Bronchial epithelial cell (primary cell): ENCODE measurements around the gene ZBED1. TPM values are rescaled to one million over a fixed set of nuclear protein-coding genes. Genes with fewer than 3 reads are reported as not detected.
"Not testable (repeated sequence)": the region's sequence is repeated elsewhere in the genome, so short reads cannot be mapped to it uniquely, and the experiment has no call there.

Source experiments
- DNase-seq: peaks from one replicate; pipeline ENCODE4 v3.0.0-alpha.2; 2010; ENCODE audit warnings: low read depth
- FAIRE-seq: peaks from 2 replicates; lab custom pipeline; 2011; peaks lifted over from hg19 to GRCh38; lab: Jason Lieb, UNC
- H3K27me3 ChIP-seq: 2 replicates; pipeline ENCODE4 v1.5.1; 2011; ENCODE audit warnings: low read length; ENCODE audit not compliant: control insufficient read depth, insufficient read depth
- H3K36me3 ChIP-seq: 2 replicates; pipeline ENCODE4 v1.5.1; 2011; ENCODE audit warnings: low read length; ENCODE audit not compliant: control insufficient read depth, insufficient read depth
- H3K4me3 ChIP-seq: 2 replicates; pipeline ENCODE4 v1.5.1; 2011; ENCODE audit warnings: mild to moderate bottlenecking, low read depth, low read length, control low read depth
- CTCF ChIP-seq: IDR thresholded peaks from 2 replicates; pipeline ENCODE4 v1.5.1; 2011; ENCODE audit warnings: mild to moderate bottlenecking, moderate library complexity, low read length, control low read depth, inconsistent platforms; ENCODE audit not compliant: insufficient read depth, severe bottlenecking
- total RNA-seq: library from RNA; depleted of rRNA; stranded (reverse); fragments of >200 nt; gene quantifications from 2 replicates; pipeline ENCODE4 v1.2.1, GENCODE V29; 2014

Gene ZBED1
- total RNA-seq, 1 donor from 2014 or later: 11.6 TPM

DNA sequence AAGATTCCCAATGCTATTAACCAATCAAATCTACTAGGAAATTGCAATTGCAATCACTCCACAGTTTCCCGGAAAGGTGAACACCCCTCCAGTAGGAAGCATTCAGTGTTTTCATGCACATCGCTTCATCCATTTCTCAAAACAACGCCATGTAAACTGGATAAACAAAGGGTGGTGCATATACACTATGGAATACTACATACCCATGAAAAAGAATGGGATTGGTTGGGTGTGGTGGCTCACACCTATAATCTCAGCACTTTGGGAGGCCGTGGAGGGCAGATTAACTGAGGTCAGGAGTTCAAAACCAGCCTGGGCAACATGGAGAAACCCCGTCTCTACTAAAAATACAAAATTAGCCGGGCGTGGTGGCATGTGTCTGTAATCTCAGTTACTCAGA is 29.1 kb downstream of the ZBED1 start:
- DNase-seq (no peak), FAIRE-seq (no peak)
- Histone ChIP-seq H3K27me3 (no peaks in the 10 kb centered on the region), H3K4me3 (no peak overlapping the region), H3K36me3 (no peaks in the 10 kb centered on the region)
- no peak for TF ChIP-seq CTCF

GRCh38 chrX:2471126-2471525 is 29.6 kb downstream of the ZBED1 start:
- not testable (repeated sequence) for DNase-seq, H3K36me3 ChIP-seq, H3K4me3 ChIP-seq, FAIRE-seq, H3K27me3 ChIP-seq

- not testable (repeated sequence) for H3K27me3 ChIP-seq, H3K4me3 ChIP-seq, H3K36me3 ChIP-seq, FAIRE-seq, DNase-seq
Measured at GRCh38 chrX:2469852-2470251, 30.9 kb downstream of the ZBED1 start.

- no peak overlapping the region for H3K4me3 ChIP-seq
- no peak for TF ChIP-seq CTCF
- no peak for DNase-seq
Measured at GRCh38 chrX:2469196-2469685, 31.5 kb downstream of the ZBED1 start.

GRCh38 chrX:2468261-2469195 is 32.2 kb downstream of the ZBED1 start:
- H3K36me3 ChIP-seq: no peaks in the 10 kb centered on the region
- DNase-seq (no peak), FAIRE-seq (no peak)
- no peaks in the 10 kb centered on the region for H3K27me3 ChIP-seq
- TF ChIP-seq CTCF: no peak
- H3K4me3 ChIP-seq: no peak overlapping the region

More at GRCh38 chrX:2469196-2469685, 31.5 kb downstream of the ZBED1 start:
- H3K27me3 ChIP-seq: no peaks in the 10 kb centered on the region
- H3K36me3 ChIP-seq: no peaks in the 10 kb centered on the region
- no peak for FAIRE-seq

GRCh38 chrX:2466876-2467656 is 33.7 kb downstream of the ZBED1 start:
- no peak for FAIRE-seq
- no peak overlapping the region for H3K4me3 ChIP-seq
- no peak for TF ChIP-seq CTCF
- H3K27me3 ChIP-seq: no peaks in the 10 kb centered on the region
- DNase-seq: no peak
- H3K36me3 ChIP-seq: no peaks in the 10 kb centered on the region
